SH-SY5Y (cell line): Measurements from ENCODE around the gene HMGXB4.

Experiments
- GATA2 ChIP-seq: IDR thresholded peaks from 2 replicates; pipeline ENCODE4 v1.6.1; 2011; ENCODE audit warnings: mild to moderate bottlenecking, low read depth, low read length
- GATA3 ChIP-seq: IDR thresholded peaks from 2 replicates; pipeline ENCODE4 v1.6.1; 2011; ENCODE audit warnings: low read depth, mild to moderate bottlenecking, low read length, moderate library complexity

DNA sequence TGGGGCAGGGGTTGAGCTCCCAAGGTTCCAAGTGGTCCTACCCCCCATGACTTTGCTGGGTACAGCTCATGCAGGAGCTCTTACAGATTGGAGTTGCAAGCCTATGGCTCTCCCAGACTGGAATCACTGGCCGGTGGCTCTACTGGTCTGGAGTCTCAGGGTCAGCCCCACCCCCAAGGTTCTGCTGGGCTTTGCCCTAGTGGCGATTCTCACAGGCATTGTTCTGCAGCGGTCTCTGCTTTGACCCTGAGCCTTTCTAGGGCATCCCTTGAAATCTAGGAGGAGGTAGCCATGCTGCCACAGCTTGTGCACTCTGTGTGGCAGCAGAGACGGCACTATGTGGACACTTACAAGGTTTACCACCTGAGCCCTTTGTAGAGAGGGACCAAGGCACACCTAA is 49.3 kb upstream of the HMGXB4 start:
- TF ChIP-seq GATA3 (no peak), GATA2 (no peak)
